ACC112 (cell line): Measurements from ENCODE around the gene ABCG1.
"Not testable (repeated sequence)": the region's sequence is repeated elsewhere in the genome, so short reads cannot be mapped to it uniquely, and the experiment has no call there.

Source experiments
- H2AFZ ChIP-seq: fragments of 200-600 bp; sonication (generic); one replicate; pipeline ENCODE4 v1.6.0; 2017; ENCODE audit warnings: antibody characterized with exemption, low read length; ENCODE audit not compliant: unreplicated experiment
- H3K27ac ChIP-seq: fragments of 200-600 bp; sonication (generic); 2 replicates; pipeline ENCODE4 v1.5.1; 2014; ENCODE audit warnings: low read depth, mild to moderate bottlenecking, antibody characterized with exemption, low read length, moderate library complexity
- H3K27me3 ChIP-seq: fragments of 200-600 bp; sonication (generic); 2 replicates; pipeline ENCODE4 v1.6.1; 2014; ENCODE audit warnings: mild to moderate bottlenecking, antibody characterized with exemption, low read length, moderate library complexity, mixed read lengths; ENCODE audit not compliant: insufficient read depth
- H3K36me3 ChIP-seq: fragments of 200-600 bp; sonication (generic); 2 replicates; pipeline ENCODE4 v1.6.1; 2016; ENCODE audit warnings: mild to moderate bottlenecking, antibody characterized with exemption, low read length, moderate library complexity, mixed read lengths; ENCODE audit not compliant: insufficient read depth
- H3K4me1 ChIP-seq: fragments of 200-600 bp; sonication (generic); one replicate; pipeline ENCODE4 v1.6.1; 2016; ENCODE audit warnings: low read length, mixed read lengths; ENCODE audit not compliant: insufficient read depth, unreplicated experiment, control insufficient read depth
- H3K4me3 ChIP-seq: fragments of 200-600 bp; sonication (generic); 2 replicates; pipeline ENCODE4 v1.5.1; 2014; ENCODE audit warnings: mild to moderate bottlenecking, low read depth, low read length
- H3K79me2 ChIP-seq: fragments of 200-600 bp; sonication (generic); one replicate; pipeline ENCODE4 v1.6.0; 2016; ENCODE audit warnings: low read length; ENCODE audit not compliant: control insufficient read depth, unreplicated experiment, insufficient read depth

The ABCG1 gene

GRCh38 chr21:42285569-42286245 lies 66.8 kb downstream of the ABCG1 start:
- Histone ChIP-seq H3K27me3 (peaks cover 19% of the 10 kb centered on the region), H2AFZ (no peak overlapping the region), H3K36me3 (no peaks in the 10 kb centered on the region), H3K27ac (no peak overlapping the region), H3K79me2 (no peaks in the 10 kb centered on the region), H3K4me1 (no peaks in the 10 kb centered on the region), H3K4me3 (no peak overlapping the region)

- Histone ChIP-seq H3K79me2 (no peaks in the 10 kb centered on the region), H3K4me1 (no peaks in the 10 kb centered on the region), H3K27ac (no peak overlapping the region), H3K36me3 (no peaks in the 10 kb centered on the region), H3K4me3 (no peak overlapping the region), H2AFZ (no peak overlapping the region), H3K27me3 (peaks cover 19% of the 10 kb centered on the region)
These were observed 67.5 kb downstream of the ABCG1 start for GRCh38 chr21:42286416-42286815.

- Histone ChIP-seq H3K27me3 (peaks cover 19% of the 10 kb centered on the region), H3K27ac (no peak overlapping the region), H3K36me3 (no peaks in the 10 kb centered on the region)
These were observed 68.5 kb downstream of the ABCG1 start for GRCh38 chr21:42287193-42288083.

GRCh38 chr21:42288962-42289361 lies 70.0 kb downstream of the ABCG1 start:
- Histone ChIP-seq H3K27me3 (peaks cover 19% of the 10 kb centered on the region), H3K36me3 (no peaks in the 10 kb centered on the region), H3K27ac (no peak overlapping the region), H2AFZ (no peak overlapping the region), H3K4me3 (no peak overlapping the region), H3K4me1 (no peaks in the 10 kb centered on the region), H3K79me2 (no peaks in the 10 kb centered on the region)

More at GRCh38 chr21:42287193-42288083, 68.5 kb downstream of the ABCG1 start:
- no peak overlapping the region for H3K4me3 ChIP-seq
- H2AFZ ChIP-seq, result no peak overlapping the region
- H3K79me2 ChIP-seq, result no peaks in the 10 kb centered on the region
- no peaks in the 10 kb centered on the region for H3K4me1 ChIP-seq

- Histone ChIP-seq H2AFZ (no peak overlapping the region), H3K27ac (no peak overlapping the region), H3K79me2 (no peaks in the 10 kb centered on the region), H3K27me3 (peaks cover 15% of the 10 kb centered on the region), H3K4me1 (no peaks in the 10 kb centered on the region), H3K36me3 (no peaks in the 10 kb centered on the region), H3K4me3 (no peak overlapping the region)
These were observed 71.0 kb downstream of the ABCG1 start for GRCh38 chr21:42289926-42290325.

GRCh38 chr21:42290505-42290904 lies 71.6 kb downstream of the ABCG1 start:
- no peak overlapping the region for H3K4me3 ChIP-seq
- H3K4me1 ChIP-seq, result no peaks in the 10 kb centered on the region
- no peaks in the 10 kb centered on the region for H3K36me3 ChIP-seq
- peaks cover 17% of the 10 kb centered on the region for H3K27me3 ChIP-seq
- H3K79me2 ChIP-seq, result no peaks in the 10 kb centered on the region
- H3K27ac ChIP-seq, result no peak overlapping the region
- H2AFZ ChIP-seq, result no peak overlapping the region

- H3K79me2 ChIP-seq, result no peaks in the 10 kb centered on the region
- no peaks in the 10 kb centered on the region for H3K36me3 ChIP-seq
- H3K27me3 ChIP-seq, result peaks cover 17% of the 10 kb centered on the region
- no peaks in the 10 kb centered on the region for H3K4me1 ChIP-seq
- no peak overlapping the region for H2AFZ ChIP-seq
- no peak overlapping the region for H3K27ac ChIP-seq
- no peak overlapping the region for H3K4me3 ChIP-seq
These were observed 72.2 kb downstream of the ABCG1 start for GRCh38 chr21:42291003-42291750.

- Histone ChIP-seq H3K4me3 (no peak overlapping the region), H3K4me1 (no peaks in the 10 kb centered on the region), H3K27ac (no peak overlapping the region), H3K79me2 (no peaks in the 10 kb centered on the region), H3K27me3 (peaks cover 16% of the 10 kb centered on the region), H3K36me3 (no peaks in the 10 kb centered on the region), H2AFZ (no peak overlapping the region)
These were observed 73.0 kb downstream of the ABCG1 start for GRCh38 chr21:42291751-42292562.

- not testable (repeated sequence) for H3K4me3 ChIP-seq, H3K4me1 ChIP-seq, H3K27ac ChIP-seq, H3K36me3 ChIP-seq, H3K79me2 ChIP-seq, H2AFZ ChIP-seq
- H3K27me3 ChIP-seq, result peaks cover 23% of the 10 kb centered on the region
These were observed 73.7 kb downstream of the ABCG1 start for GRCh38 chr21:42292563-42293142.
